Measurements from ENCODE around the gene ADPRHL1. TPM values are rescaled to one million over a fixed set of nuclear protein-coding genes. Genes with fewer than 3 reads are reported as not detected.

The ADPRHL1 gene
- total RNA-seq, 1 experiment from 2014 or later = 1.5 TPM

- TF ChIP-seq ZBTB43 (CRISPR knock-in tag; IDR thresholded peaks at IDR 0.05) (no peak), FOXP1 (CRISPR knock-in tag; IDR thresholded peaks at IDR 0.05; ENCODE audit: borderline replicate concordance) (no peak), NR3C1 (CRISPR knock-in tag; conservative IDR thresholded peaks at IDR 0.05; ENCODE audit: low read depth) (no peak), SMAD3 (CRISPR knock-in tag; IDR thresholded peaks at IDR 0.05; ENCODE audit: borderline replicate concordance) (no peak), CREM (CRISPR knock-in tag; IDR thresholded peaks at IDR 0.05) (no peak), MYBL2 (CRISPR knock-in tag; IDR thresholded peaks at IDR 0.05) (no peak), TP53 (CRISPR knock-in tag; IDR thresholded peaks at IDR 0.05) (no peak), EMX1 (CRISPR knock-in tag; IDR thresholded peaks at IDR 0.05) (no peak), ZNF416 (CRISPR knock-in tag; IDR thresholded peaks at IDR 0.05) (no peak), ATF6 (CRISPR knock-in tag; IDR thresholded peaks at IDR 0.05) (no peak), ATF3 (CRISPR knock-in tag; conservative IDR thresholded peaks at IDR 0.05) (no peak), PRRX2 (CRISPR knock-in tag; IDR thresholded peaks at IDR 0.05) (no peak), ZNF263 (CRISPR knock-in tag; IDR thresholded peaks at IDR 0.05; ENCODE audit: low read depth) (no peak)
These were observed 36.1 kb downstream of the ADPRHL1 start (continued) for GRCh38 chr13:113417008-113417751.

- Mint-ChIP-seq H3K4me3 (no peak overlapping the region), H3K36me3 (no peaks in the 10 kb centered on the region), H3K27me3 (ENCODE audit: low read depth) (no peaks in the 10 kb centered on the region), H3K9me3 (no peaks in the 10 kb centered on the region), H3K4me1 (no peaks in the 10 kb centered on the region), H3K27ac (no peak overlapping the region)
- TF ChIP-seq IRF2 (CRISPR knock-in tag; IDR thresholded peaks at IDR 0.05; ENCODE audit: borderline replicate concordance, low read depth) (no peak), ZNF232 (CRISPR knock-in tag; IDR thresholded peaks at IDR 0.05) (no peak), NR2C2 (CRISPR knock-in tag; IDR thresholded peaks at IDR 0.05) (no peak)
- no peak for DNase-seq (ENCODE audit: low spot score)
- ATAC-seq = no peak; the same call in 1 of the 2 replicates
- CTCF ChIA-PET = interaction anchor here (0.6 to 1.1 kb wide), 4 partner anchors 35 to 473 kb away, joined by 3 read pairs; no protein-coding TSS in a partner anchor
- POLR2A ChIA-PET = no interaction called here
These were observed 37.5 kb downstream of the ADPRHL1 start for GRCh38 chr13:113415825-113416224.

- ATAC-seq (no peak), DNase-seq (ENCODE audit: low spot score) (no peak)
- no peak overlapping the region for H3K4me3 Mint-ChIP-seq
- TF ChIP-seq PREB (CRISPR knock-in tag; IDR thresholded peaks at IDR 0.05; ENCODE audit: borderline replicate concordance) = no peak
- TF ChIP-seq JUN (CRISPR knock-in tag; IDR thresholded peaks at IDR 0.05) = no peak
- TF ChIP-seq FOXJ3 (CRISPR knock-in tag; IDR thresholded peaks at IDR 0.05; ENCODE audit: borderline replicate concordance) = no peak
- TF ChIP-seq E2F5 (CRISPR knock-in tag; IDR thresholded peaks at IDR 0.05) = no peak
- TF ChIP-seq SMAD4 (CRISPR knock-in tag; IDR thresholded peaks at IDR 0.05) = no peak
- TF ChIP-seq SOX15 (CRISPR knock-in tag; IDR thresholded peaks at IDR 0.05) = no peak
- no peak overlapping the region for H3K27ac Mint-ChIP-seq
- CTCF ChIA-PET = no interaction called here
- POLR2A ChIA-PET = no interaction called here
- no peaks in the 10 kb centered on the region for H3K36me3 Mint-ChIP-seq
- H3K9me3 Mint-ChIP-seq = no peaks in the 10 kb centered on the region
- no peaks in the 10 kb centered on the region for H3K4me1 Mint-ChIP-seq
- no peaks in the 10 kb centered on the region for H3K27me3 Mint-ChIP-seq (ENCODE audit: low read depth)
These were observed 38.3 kb downstream of the ADPRHL1 start for GRCh38 chr13:113415032-113415431.
